ENCODE data around the gene PNLIP.

Gene PNLIP

DNA sequence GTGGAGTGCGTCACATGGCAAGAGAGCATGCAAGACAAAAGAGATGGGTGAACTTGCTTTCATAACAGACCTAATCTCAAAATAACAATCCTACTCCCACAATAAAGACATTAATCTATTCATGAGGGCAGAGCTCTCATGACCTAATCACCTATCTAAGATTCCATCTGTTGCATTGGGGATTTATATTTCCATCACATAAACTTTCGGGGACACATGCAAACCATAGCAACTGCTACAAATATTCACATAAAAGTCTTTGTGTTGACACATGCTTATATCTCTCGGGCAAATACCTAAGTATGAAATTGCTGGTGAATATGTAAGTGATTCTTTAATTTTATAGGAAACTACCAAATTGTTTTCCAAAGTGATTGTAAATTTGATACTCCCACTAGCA is 29.1 kb downstream of the PNLIP start:
- no peak for DNase-seq (ENCODE audit: low spot score)

DNA sequence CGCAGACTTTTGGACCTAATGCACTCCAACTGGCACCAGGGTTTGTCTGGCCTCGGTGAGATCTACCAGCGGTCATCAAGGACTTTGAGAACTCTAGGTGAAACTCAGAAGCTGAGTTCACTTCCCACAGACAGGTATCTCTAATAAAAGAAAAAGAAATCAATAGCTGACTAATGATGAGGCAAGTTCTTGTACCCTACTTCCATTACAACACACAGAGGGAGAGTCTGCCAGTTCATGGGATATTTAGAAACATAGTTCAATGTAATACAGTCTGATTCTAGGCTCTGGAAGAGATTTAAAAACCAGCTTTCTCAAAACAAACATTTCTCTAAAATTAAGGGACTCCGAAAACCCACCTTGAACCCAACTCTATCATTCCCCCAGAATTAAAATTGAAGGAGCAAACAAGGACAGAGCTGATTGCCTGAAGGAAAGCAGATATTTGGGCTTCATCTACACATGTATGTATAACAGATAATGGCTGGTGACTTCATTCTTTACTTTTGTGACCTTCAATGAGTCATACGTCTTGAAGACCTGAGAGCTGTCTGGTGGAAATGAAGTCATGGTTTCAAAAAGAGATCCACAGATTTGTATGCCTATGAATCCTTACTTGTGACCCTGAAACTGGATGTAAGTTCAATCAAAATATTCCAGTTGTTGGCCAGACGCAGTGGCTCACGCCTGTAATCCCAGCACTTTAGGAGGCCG is 42.3 kb downstream of the PNLIP start:
- no peak for DNase-seq (ENCODE audit: low spot score)

DNA sequence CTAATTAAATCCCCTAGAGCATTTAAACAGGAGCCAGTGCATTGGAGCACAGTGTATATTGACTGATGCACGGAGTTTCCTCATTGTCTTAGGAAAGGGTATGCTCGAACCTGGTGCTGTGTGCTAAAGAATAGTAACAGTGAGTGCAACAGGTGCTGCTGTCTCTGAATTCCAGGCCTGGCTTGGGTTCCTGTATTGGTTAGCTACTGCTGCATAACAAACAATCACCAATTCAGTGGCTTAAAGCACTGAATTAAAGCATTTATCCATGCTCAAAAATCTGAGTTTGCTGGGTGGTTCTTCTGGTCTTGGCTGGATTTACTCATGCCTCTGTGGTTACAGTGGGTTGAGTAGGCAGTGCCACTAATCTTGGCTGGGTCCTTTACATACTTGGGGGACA is 43.3 kb downstream of the PNLIP start:
- DNase-seq (ENCODE audit: low spot score), result no peak

DNA sequence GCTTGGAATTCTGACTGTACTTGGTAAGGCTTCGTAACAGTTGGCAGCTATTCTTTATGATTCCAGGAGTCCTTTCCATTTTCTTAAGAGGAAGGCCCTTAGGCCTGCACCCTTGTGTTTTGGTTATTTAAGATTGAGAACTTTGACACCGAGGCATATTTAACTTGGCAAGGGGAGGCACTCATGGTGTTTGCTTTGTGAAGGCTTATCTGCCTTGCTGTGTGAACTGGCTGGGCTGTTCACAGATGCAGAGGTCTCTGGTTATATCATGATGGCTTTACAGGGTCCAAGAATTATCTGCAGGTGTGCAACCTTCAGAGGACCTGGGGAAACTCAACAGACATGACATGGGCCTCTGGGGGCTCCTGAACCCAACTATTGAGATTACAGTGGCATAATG is 44.2 kb downstream of the PNLIP start:
- no peak for DNase-seq (ENCODE audit: low spot score)

DNA sequence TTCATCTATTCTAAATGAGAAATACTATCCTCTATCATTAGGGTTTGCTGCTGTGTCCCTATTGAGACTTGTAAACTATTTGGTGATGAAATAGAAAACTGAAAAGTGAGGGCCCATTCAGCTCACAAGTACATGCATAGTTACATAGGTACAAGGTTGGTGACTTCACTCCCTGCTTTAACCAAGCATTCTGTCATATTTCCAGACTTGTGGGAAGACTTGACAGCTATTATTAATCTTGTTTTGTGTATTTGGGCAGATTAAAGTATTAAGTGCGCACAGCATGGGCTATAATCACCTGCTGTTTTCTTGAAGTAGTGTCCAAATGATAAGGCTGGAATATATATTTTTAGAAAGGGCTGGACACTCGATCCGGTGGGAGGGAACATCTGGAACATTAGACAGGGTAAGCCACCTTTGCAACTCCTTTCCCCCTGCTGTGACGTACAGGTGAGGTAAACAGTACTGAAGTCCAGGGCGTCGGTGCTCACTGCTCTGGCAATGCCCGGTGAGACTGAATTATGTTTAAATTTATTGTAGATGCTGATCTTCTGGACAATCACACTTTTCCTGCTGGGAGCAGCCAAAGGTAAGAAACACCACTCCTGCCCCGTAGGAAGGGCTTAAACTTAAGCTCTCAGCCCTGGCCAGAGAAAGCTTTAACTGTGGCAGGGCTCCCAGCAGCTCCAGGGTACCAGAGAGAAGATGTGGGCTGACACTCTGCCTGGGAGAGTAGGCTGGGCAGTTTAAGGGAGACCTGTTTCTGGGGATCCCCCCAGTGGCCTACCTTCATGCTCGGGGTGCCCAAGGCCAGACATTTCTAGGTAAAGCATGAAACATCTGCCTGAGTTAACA is 45.1 kb downstream of the PNLIP start, which contains the start of gene PNLIPRP1:
TSS of gene PNLIPRP1 (plus strand) at position 370 of the 855 bp plus-strand sequence. CDS start at position 541, 171 bp downstream.
- DNase-seq (ENCODE audit: low spot score), result no peak

DNA sequence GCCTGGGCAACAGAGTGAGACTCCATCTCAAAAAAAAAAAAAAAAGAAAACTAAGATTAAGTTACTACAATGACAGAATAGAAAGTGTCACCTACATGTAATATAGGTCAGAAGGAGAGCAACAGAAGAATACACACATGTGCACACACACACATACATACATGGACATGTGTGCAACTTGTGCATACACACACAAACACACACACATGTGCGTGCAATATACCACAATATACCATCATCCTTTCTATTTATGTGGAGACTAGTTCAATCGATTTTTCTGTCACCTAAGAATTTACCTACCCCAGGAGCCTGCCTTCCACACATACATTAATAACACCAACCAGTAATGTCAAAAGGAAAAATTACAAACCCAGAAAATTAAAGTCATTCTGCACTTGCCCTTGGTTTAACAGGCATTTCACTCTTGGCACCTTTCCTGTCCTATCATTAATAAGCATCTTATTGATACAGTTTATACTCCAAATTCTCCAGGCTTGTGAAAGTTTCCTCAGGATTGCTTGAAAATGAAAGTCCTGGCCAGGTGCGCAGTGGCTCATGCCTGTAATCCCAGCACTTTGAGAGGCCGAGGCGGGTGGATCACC is 47.5 kb downstream of the PNLIP start:
- no peak for DNase-seq (ENCODE audit: low spot score)

DNA sequence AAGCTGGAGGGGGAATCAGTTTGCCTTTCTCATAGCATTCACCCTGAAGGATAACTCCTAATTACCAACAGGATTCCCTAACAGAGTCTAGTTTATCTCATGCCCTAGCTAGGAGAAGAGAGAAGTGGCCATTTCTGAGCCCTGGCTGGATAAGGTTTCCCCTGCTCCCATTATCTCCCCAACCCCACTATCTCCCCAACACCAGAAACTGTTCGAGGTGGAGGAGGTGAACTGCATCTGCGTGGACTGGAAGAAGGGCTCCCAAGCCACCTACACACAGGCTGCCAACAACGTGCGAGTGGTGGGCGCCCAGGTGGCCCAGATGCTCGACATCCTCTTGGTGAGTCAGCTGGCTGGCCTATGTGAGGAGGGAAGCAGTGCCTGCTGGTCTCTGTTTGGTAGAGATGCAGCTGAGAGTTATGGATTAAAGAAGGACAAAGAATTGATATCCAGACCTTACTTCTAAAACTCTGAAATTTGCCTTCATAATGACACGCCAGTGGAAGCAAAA is 48.8 kb downstream of the PNLIP start:
- no peak for DNase-seq (ENCODE audit: low spot score)

DNA sequence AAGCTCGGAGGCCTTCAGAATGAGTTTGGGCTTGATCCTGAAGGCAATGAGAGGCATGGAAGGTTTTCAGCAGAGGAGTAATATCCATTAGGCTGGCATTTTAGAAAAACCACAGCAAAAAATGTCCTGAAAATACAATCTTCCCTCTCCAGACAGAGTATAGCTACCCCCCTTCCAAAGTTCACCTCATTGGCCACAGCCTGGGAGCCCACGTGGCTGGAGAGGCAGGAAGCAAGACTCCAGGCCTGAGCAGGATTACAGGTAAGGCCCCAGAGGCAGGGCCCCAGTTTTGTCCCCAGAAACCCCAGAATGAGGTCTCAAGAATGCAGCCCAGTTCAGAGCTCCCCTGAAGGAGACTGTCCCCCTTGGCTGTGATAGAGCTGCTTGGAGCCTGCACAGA is 50.3 kb downstream of the PNLIP start:
- no peak for DNase-seq (ENCODE audit: low spot score)

DNA sequence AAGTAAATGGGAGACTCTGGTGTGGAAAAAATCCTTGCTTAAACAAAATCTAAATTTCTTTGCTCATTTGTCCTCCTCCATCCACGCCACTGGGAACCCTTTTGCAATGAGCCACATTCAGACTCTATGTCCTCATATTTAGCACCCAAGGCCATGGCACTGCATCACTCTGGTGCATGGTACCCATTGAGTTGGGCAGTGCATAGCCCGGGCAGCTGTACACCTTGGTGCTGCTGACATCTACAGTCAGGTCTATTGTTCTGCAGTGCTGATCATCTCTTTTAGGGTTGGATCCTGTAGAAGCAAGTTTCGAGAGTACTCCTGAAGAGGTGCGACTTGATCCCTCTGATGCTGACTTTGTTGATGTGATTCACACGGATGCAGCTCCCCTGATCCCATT is 51.8 kb downstream of the PNLIP start:
- no peak for DNase-seq (ENCODE audit: low spot score)

DNA sequence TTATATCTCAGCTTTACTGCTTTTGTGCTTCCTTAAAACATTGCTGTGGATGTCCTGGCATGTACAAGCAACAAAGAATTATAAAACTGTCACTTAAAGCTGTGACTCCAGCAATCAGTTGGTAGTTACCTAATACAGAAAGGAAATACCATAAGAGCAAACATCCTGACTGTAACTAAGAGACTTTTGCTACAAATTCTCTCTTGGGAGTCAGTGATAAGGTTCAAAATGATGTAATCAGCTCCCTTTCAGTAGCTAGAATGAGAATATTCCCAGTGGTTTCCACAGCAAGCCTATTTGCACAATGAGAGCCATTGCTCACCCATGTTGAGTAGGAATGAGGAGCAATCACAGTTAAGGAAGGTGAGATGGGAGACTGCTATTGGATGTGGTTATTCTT is 52.6 kb downstream of the PNLIP start:
- no peak for DNase-seq (ENCODE audit: low spot score)

DNA sequence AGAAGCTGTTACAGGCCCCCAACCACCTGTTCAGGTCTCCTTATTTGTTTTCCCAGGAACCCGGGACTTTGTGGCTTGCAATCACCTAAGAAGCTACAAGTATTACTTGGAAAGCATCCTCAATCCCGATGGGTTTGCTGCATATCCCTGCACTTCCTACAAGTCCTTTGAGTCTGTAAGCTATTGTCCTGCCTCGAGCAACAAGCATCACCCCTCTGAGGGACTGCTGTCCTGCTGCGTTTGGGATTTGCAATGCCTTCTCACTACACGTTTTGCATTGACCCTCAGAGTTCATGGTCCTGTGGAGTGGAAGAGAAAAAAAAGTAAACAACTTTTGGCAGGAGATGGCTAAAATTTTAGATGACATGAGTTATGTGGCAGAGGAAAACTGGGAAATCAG is 54.3 kb downstream of the PNLIP start:
- no peak for DNase-seq (ENCODE audit: low spot score)

DNA sequence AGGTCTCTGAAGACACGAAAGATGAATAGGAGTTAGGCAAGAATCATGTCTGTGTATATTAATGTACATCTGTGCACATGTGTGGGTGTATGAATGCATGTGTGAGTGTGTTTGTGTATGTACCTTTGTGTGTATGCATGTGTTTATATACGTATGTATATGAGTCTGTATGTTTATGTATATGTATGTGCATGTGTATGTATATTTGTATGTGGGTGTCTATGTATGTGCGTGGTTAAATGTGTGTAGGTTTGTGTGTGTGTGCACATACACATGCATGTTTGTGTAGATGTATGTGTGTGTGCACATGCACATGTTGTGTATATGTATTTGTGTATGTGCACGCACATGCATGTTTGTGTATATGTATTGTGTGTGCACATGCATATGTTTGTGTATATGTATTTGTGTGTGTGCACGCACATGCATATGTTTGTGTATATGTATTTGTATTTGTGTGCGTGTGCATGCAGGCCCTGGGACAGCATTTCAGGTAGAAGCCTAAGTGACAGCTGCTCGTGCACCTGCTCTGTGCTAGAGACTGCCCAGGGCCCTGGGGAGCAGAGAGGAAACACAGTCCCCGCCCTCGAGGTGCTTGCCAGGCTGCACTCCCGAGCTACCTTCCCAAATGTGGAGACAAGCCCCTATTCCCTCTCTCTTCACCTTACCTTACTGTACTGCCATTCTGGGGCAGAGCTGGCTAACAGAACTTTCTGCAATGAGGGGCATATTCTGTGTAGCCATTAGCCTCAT is 57.1 kb downstream of the PNLIP start:
- no peak for DNase-seq (ENCODE audit: low spot score)

DNA sequence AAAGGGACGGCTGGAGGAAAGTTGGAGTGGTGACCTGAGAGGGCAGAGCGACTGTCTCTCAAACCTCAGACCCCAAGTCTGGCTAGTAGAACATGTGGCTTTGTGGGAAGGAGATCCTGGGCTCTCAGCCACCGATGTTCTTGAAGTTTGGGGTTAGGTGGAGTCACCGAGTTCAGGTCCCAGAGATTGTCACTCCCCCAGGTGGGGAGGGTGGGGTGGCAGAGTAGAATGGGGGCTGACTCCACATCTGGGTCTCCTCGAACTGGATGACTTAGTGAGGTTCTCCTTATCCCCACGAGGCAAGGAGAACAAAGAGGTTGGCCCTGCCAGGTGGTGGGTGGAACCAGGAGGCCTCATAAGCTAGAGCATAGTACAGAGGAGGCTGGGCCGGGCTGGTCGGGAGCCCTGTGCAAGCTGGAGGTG is 60.3 kb downstream of the PNLIP start:
- DNase-seq (ENCODE audit: low spot score), result no peak

DNA sequence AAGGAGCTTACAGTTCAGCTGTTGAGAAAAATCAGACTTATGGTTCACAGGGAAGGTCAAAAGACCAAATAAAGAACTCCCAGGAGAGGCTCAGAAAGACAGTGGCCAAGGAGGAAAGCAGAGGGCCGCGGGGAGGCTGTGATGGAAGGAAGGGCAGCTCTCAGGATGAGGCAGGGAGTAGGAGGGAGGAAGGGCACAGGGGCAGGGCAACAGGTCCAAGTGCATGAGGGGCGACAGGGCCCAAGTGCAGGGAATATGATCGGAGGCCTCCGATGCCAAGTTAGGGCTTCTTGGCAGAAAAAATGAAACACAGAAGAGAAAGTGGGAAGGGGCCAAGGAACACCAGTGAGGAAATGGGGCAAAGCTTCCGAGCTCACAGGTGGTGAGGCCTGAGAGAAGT is 61.6 kb downstream of the PNLIP start:
- no peak for DNase-seq (ENCODE audit: low spot score)

DNA sequence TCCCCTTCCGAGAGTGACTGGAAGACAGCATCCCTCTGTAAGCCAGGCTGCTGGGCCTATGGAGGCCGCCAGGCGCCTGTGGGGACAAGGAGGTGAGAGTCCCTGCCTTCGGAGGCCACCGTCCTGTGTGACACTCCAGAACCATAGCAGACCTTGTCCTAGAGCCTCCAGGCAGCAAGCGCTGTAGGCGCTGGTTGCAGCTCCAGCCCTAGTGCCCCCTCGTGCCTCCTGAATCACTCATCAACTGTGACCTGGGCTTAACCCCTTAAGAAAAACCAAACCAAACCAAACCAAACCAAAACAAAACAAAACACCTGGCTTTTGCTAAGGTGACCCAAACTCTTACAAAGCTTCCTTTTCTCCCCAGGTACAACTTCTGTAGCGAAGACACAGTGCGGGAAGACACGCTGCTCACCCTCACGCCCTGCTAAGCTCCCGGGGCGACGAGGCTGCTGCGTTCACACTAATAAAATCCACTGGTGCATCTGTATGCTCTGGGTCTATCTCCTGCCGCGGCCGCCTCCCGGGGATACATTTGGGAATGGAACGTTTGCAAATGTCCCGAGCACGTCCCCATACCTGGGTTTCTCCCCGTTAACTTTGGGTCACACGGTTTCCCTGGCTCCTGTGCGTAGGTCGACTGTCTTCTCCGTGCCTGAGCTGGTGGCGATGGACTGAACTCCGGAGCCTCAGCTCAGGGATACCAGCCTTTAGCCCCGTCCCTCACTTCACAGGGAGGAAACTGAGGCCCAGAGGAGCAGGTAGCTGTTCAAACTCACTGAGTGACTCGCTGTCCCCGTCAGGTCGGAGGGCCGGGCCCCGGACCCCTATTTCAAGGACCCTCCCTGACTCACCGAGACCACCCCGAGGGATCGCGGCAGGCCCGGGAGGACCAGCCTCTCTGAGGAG is 63.2 kb downstream of the PNLIP start:
- no peak for DNase-seq (ENCODE audit: low spot score)

DNA sequence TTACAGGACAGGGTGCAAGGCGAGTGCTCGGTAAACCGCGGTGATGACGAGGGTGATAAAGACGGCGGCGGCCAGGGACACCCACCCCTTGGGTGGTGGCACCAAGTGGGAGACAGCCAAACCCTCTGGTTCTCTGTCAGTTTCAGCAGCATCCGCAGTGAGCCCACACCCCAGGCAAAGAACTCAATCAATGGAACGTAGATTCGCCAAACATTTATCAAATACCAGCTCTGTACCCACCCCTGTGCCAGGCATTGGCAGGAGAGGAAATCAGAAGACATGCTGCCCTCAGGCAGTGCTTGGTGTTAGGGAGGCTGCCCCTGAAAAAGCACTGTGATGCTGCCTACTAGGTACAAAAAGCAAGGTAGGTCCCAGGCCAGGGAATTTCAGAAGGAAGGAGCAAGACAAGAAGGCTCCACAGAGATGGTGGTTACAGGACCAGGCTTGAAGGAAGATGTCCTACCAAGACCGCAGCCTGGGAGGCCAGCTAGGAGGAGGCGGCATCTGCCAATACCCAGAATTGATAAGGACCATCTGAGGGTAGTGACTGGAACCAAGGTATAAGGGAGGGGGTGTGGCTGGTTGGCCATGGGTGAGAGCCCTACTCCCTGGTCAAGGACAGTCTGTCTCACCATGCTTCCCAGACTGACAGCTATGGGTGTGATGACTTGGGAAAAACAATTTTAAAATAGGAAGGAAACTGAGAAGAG is 64.9 kb downstream of the PNLIP start:
- no peak for DNase-seq (ENCODE audit: low spot score)

DNA sequence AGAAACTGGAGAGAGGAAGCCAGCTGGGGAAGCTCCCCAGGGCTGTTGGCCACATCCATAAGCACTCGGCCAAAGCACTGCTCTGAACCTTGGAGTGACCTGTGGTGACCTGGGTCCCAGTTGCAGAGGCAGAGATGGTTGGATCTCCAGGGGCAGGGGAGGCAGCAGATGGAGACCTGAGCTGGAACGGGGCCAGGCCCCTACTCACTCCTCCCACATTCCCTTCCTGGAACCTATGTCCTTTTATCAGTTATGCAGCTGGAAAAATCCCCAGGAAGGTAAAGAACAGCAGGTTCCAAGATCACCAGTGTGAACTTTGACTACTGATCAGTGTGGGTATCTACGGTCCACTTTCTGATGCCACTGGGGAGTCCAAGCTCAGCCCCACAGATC is 65.4 kb downstream of the PNLIP start:
- DNase-seq (ENCODE audit: low spot score), result no peak

DNA sequence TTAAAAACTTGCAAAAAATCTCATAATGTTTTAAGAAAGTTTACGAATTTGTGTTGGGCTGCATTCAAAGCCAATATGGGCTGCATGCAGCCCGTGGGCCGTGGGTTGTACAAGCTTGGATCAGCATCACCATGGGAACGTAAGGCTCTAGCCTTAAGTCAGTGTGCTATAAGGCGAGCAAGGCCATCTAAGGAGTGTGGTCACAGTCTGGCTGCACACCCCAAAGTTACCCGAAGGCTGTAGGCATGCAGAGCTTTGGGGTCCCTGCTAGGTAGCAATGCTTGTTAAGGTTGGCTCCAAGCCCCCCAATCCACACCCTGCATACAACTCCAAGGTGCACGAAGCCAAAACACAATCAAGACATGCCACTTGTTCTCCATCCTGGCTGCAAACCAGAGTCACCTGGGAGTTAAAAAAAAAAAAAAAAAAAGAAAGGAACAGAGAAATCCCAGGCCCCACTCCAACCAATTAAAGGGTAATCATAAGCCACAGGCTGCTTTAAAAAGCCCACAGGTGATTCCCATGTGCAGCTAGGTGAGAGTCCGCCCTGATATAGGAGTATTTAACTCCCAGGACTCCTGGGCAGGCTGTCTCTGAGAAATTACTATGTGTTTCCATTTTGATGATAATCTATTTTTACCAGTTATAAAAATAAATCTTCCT is 66.5 kb downstream of the PNLIP start:
- DNase-seq (ENCODE audit: low spot score), result no peak

DNA sequence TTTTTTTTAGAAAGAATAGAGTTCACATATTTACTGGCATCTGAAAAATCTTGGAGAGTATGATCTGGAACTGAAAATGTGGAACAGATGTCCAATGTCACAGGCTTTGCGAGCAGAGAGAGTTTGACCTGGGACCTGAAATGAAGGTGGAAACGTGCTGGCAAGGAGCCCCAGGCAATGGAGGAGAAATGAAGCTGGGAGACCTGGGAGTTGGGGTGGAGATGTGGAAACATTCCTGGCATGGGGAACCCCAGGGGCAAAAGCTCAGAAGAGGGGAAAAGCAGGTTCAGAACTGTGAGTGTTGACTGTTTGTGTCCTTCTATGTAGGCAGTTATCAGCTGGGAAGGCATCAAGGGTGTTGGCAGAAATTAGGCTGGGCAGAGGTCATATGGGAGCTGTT is 67.7 kb downstream of the PNLIP start:
- DNase-seq (ENCODE audit: low spot score), result no peak

DNA sequence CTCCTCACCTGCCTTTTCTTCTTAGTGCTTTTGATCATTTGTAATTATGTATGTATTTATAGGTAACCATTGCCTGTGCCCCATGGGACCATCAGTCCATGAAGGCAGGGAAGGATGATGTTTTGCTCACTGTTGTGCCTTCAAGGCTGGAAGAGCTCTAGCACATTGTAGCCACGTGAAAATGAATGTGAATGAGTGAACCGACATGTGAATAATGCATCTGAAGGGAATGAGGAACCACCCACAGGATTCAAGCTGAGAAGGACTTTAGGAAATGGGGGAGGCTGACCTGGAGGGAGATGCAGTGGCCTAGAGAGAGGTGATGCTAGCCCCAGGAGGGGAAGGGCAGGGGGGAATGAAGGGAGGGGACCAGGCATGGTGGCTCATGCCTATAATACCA is 69.1 kb downstream of the PNLIP start:
- DNase-seq (ENCODE audit: low spot score), result no peak
